Measurements from ENCODE around the gene MCM3AP. TPM values are rescaled to one million over a fixed set of nuclear protein-coding genes. Genes with fewer than 3 reads are reported as not detected.

Gene MCM3AP
- total RNA-seq, 1 experiment from 2014 or later, result 128 TPM

DNA sequence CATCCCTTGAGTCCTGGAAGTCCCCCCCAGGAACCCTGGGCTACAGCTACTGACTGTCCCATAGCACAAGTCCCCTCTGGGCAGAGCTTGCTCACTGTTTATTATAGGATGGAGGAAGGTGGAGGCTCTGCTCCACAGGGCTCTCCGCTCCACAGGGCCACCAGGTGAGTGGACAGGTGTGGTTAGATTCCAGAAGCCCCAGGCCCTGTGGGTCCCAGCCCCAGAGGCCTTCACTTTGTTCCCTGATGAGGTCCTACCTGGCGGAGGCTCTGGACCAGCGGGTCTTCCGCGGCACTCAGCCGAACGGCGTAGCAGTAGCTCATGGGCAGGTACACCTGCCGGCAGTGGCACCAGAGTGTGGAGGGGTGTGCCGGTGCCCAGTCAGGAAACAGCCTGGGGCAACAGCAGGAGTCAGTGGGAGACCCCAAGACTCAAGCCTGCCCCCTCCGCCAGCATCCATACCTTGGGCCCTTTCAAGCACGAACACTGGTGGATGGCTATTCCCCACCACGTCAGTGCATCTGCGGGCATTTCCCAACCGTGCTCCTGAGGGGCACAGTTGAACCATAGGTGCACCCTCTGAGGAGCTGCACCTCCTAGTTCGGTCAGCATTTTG lies 69.2 kb downstream of the MCM3AP start:
- no TSS peak for BruUV-seq (replicated peaks)
- Mint-ChIP-seq H3K4me1 (ENCODE audit: insufficient read depth, unreplicated experiment) (peaks cover 8% of the 10 kb centered on the region), H3K27me3 (ENCODE audit: insufficient read depth, unreplicated experiment) (no peaks in the 10 kb centered on the region), H3K4me3 (ENCODE audit: unreplicated experiment) (no peak overlapping the region), H3K9me3 (ENCODE audit: unreplicated experiment) (no peaks in the 10 kb centered on the region), H3K27ac (ENCODE audit: low read depth, unreplicated experiment) (no peak overlapping the region), H3K36me3 (ENCODE audit: insufficient read depth, unreplicated experiment) (peaks cover 52% of the 10 kb centered on the region)
- ChIA-PET POLR2A (no interaction called here), CTCF (interaction anchor here (0.7 kb wide), 1 partner anchor 272 kb away, joined by 3 read pairs; no protein-coding TSS in a partner anchor)
- DNase-seq (ENCODE audit: unreplicated experiment), result no peak
- TF ChIP-seq, protein P1, sequence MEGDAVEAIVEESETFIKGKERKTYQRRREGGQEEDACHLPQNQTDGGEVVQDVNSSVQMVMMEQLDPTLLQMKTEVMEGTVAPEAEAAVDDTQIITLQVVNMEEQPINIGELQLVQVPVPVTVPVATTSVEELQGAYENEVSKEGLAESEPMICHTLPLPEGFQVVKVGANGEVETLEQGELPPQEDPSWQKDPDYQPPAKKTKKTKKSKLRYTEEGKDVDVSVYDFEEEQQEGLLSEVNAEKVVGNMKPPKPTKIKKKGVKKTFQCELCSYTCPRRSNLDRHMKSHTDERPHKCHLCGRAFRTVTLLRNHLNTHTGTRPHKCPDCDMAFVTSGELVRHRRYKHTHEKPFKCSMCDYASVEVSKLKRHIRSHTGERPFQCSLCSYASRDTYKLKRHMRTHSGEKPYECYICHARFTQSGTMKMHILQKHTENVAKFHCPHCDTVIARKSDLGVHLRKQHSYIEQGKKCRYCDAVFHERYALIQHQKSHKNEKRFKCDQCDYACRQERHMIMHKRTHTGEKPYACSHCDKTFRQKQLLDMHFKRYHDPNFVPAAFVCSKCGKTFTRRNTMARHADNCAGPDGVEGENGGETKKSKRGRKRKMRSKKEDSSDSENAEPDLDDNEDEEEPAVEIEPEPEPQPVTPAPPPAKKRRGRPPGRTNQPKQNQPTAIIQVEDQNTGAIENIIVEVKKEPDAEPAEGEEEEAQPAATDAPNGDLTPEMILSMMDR (IDR thresholded peaks at IDR 0.05; ENCODE audit: unreplicated experiment), result no peak
- intact Hi-C loops (cut with micrococcal nuclease), result no loop called here

GRCh38 chr21:46215436-46216131 lies 69.8 kb downstream of the MCM3AP start:
- TF ChIP-seq, protein P1 (IDR thresholded peaks at IDR 0.05; ENCODE audit: unreplicated experiment), result no peak
- H3K4me3 Mint-ChIP-seq (ENCODE audit: unreplicated experiment), result no peak overlapping the region
- H3K27me3 Mint-ChIP-seq (ENCODE audit: insufficient read depth, unreplicated experiment), result no peaks in the 10 kb centered on the region
- CTCF ChIA-PET, result interaction anchor here (0.6 kb wide), 1 partner anchor 68 kb away, joined by 5 read pairs; no protein-coding TSS in a partner anchor
- no peak overlapping the region for H3K27ac Mint-ChIP-seq (ENCODE audit: low read depth, unreplicated experiment)
- POLR2A ChIA-PET, result no interaction called here
- no TSS peak for BruUV-seq (replicated peaks)
- H3K36me3 Mint-ChIP-seq (ENCODE audit: insufficient read depth, unreplicated experiment), result peaks cover 52% of the 10 kb centered on the region
- H3K4me1 Mint-ChIP-seq (ENCODE audit: insufficient read depth, unreplicated experiment), result peaks cover 6% of the 10 kb centered on the region
- no peak for DNase-seq (ENCODE audit: unreplicated experiment)
- intact Hi-C loops (cut with micrococcal nuclease), result no loop called here
- H3K9me3 Mint-ChIP-seq (ENCODE audit: unreplicated experiment), result no peaks in the 10 kb centered on the region

- POLR2A ChIA-PET, result interaction anchor here (0.7 kb wide), 1 partner anchor 110 kb away, joined by 3 read pairs; no protein-coding TSS in a partner anchor
Measured at GRCh38 chr21:46214478-46215340, 70.7 kb downstream of the MCM3AP start.

More at GRCh38 chr21:46214478-46215340, 70.7 kb downstream of the MCM3AP start:
- Mint-ChIP-seq H3K4me1 (ENCODE audit: insufficient read depth, unreplicated experiment) (no peaks in the 10 kb centered on the region), H3K36me3 (ENCODE audit: insufficient read depth, unreplicated experiment) (peaks cover 52% of the 10 kb centered on the region), H3K9me3 (ENCODE audit: unreplicated experiment) (no peaks in the 10 kb centered on the region), H3K4me3 (ENCODE audit: unreplicated experiment) (no peak overlapping the region), H3K27ac (ENCODE audit: low read depth, unreplicated experiment) (no peak overlapping the region), H3K27me3 (ENCODE audit: insufficient read depth, unreplicated experiment) (no peaks in the 10 kb centered on the region)
- CTCF ChIA-PET, result interaction anchor here (0.6 kb wide), 1 partner anchor 67 kb away, joined by 5 read pairs; no protein-coding TSS in a partner anchor
- no TSS peak for BruUV-seq (replicated peaks)
- TF ChIP-seq, protein P1 (IDR thresholded peaks at IDR 0.05; ENCODE audit: unreplicated experiment), result no peak
- no peak for DNase-seq (ENCODE audit: unreplicated experiment)
- intact Hi-C loops (cut with micrococcal nuclease), result no loop called here
